ENCODE results near the gene FJX1.
"Not testable (repeated sequence)": the region's sequence is repeated elsewhere in the genome, so short reads cannot be mapped to it uniquely, and the experiment has no call there.

Gene FJX1

DNA sequence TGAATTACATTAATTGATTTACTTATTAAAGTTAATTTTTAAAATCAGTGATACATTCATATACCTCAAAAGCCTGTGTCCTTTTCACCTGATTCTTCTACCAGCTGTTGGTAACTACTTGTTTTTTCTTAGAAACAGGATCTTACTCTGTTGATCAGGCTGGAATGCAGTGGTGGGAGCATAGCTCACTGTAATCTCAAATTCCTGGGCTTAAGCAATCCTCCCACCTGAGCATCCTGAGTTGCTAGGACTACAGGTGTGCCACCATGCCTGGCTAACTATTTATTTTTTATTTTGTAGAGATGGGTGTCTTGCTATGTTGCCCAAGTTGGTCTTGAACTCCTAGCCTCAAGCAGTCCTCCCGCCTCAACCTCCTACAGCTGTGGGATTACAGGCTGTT is 49.0 kb downstream of the FJX1 start:
- no peak overlapping the region for H3K4me3 ChIP-seq (ENCODE audit: low read depth, low read length)
- TF ChIP-seq CTCF (IDR thresholded peaks at IDR 0.05; ENCODE audit: low read depth, low read length, missing control alignments) = no peak
- no peak for DNase-seq (ENCODE audit: low read depth)
- in situ Hi-C loops (cut with HindIII; ENCODE audit: low sequenced_read_pairs) = no loop called here

DNA sequence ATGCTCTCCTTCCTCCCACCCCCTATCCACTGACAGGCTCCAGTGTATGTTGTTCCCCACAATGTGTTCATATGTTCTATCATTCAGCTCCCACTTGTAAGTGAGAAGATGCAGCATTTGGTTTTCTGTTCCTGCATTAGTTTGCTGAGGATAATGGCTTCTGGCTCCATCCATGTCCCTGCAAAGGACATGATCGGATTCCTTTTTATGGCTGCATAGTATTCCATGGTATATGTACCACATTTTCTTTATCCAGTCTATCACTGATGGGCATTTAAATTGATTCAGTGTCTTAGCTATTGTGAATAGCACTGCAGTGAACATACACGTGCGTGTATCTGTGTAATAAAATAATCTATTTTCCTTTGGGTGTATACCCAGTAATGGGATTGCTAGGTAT is 50.1 kb downstream of the FJX1 start:
- in situ Hi-C loops (cut with HindIII; ENCODE audit: low sequenced_read_pairs); H3K4me3 ChIP-seq (ENCODE audit: low read depth, low read length); DNase-seq (ENCODE audit: low read depth): not testable (repeated sequence)
